NCI-H2227 treated with DMSO at 0.1 percent for 48 hours (cell line): ENCODE measurements around the gene PTGER3.
"Not testable (repeated sequence)": the region's sequence is repeated elsewhere in the genome, so short reads cannot be mapped to it uniquely, and the experiment has no call there.

Experiments
- DNase-seq: peaks from one replicate; lab custom pipeline; 2025; lab: John Stamatoyannopoulos, UW

PTGER3 gene

GRCh38 chr1:71002709-71003475 is 44.7 kb downstream of the PTGER3 start:
- DNase-seq, result no peak

DNA sequence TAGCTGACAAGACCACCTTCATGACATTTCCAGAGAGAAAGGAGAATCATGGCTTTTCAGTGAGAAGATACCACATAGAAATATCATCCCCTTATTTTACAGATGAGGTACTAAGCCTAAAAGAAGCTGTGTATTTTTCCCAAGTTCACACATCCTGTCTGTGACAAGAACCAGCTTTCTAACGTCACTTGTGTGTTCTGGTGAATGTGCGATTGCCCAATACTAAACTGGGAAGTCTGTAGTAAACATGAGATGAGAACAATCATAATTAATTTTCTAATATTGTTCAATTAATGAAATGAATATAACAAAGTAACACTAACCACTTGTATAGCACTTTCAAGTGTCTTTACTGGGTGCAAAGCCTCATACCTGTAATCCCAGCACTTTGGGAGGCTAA is 46.0 kb downstream of the PTGER3 start:
- no peak for DNase-seq

GRCh38 chr1:70997793-70998192 is 49.8 kb downstream of the PTGER3 start:
- no peak for DNase-seq

- no peak for DNase-seq
Measured at GRCh38 chr1:70994753-70995268, 52.8 kb downstream of the PTGER3 start.

- DNase-seq, result no peak
Measured at GRCh38 chr1:70993798-70994197, 53.8 kb downstream of the PTGER3 start.

- no peak for DNase-seq
Measured at GRCh38 chr1:70992521-70992920, 55.1 kb downstream of the PTGER3 start.

GRCh38 chr1:70990469-70991253 is 57.0 kb downstream of the PTGER3 start:
- no peak for DNase-seq

GRCh38 chr1:70987497-70987896 is 60.1 kb downstream of the PTGER3 start:
- no peak for DNase-seq

DNA sequence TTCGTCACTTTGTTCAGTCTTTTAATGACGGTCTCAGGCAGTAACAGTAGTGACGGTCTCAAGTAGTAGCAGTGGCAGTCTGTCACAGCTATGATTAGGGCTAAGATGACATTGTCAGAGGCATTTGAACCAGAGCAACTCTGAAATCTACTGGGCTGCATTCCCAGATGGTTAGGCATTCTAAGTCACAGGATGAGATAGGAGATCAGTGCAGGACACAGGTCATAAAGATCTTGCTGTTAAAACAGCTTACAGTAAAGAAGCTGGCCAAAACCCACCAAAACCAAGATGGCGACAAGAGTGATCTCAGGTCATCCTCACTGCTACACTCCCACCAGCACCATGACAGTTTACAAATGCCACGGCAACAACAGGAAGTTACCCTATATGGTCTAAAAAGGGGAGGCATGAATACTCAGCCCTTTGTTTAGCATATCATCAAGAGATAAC is 61.8 kb downstream of the PTGER3 start:
- peak; percentile 1 for DNase-seq

DNA sequence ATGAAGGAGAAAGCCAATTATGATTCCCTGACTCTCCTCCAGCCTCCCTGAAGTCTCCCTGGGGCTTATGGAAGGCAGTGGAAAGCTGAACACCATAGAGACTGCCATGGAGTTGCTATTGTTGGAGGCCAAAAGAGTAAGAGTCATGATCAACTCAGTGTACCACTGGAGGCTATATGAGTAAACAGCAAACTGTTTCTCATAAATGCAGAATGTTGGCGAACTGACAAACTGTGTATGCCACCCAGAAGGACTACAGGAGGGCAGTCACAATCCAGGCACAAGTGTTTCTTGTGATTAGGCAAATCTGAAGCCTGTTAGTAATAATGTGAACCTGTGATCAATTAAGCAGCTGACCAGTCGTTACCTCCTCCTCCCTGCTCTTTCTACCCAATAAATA is 62.3 kb downstream of the PTGER3 start:
- not testable (repeated sequence) for DNase-seq

GRCh38 chr1:70980361-70980760 is 67.3 kb downstream of the PTGER3 start:
- DNase-seq, result no peak

GRCh38 chr1:70979881-70980280 is 67.7 kb downstream of the PTGER3 start:
- no peak for DNase-seq

GRCh38 chr1:70979313-70979712 is 68.3 kb downstream of the PTGER3 start:
- no peak for DNase-seq

GRCh38 chr1:70978623-70979022 is 69.0 kb downstream of the PTGER3 start:
- DNase-seq, result no peak

- DNase-seq, result no peak
Measured at GRCh38 chr1:70977575-70977974, 70.0 kb downstream of the PTGER3 start.

GRCh38 chr1:70977041-70977440 is 70.6 kb downstream of the PTGER3 start:
- no peak for DNase-seq

GRCh38 chr1:70973754-70974153 is 73.9 kb downstream of the PTGER3 start:
- no peak for DNase-seq

GRCh38 chr1:70970407-70970806 is 77.2 kb downstream of the PTGER3 start:
- DNase-seq, result no peak

DNA sequence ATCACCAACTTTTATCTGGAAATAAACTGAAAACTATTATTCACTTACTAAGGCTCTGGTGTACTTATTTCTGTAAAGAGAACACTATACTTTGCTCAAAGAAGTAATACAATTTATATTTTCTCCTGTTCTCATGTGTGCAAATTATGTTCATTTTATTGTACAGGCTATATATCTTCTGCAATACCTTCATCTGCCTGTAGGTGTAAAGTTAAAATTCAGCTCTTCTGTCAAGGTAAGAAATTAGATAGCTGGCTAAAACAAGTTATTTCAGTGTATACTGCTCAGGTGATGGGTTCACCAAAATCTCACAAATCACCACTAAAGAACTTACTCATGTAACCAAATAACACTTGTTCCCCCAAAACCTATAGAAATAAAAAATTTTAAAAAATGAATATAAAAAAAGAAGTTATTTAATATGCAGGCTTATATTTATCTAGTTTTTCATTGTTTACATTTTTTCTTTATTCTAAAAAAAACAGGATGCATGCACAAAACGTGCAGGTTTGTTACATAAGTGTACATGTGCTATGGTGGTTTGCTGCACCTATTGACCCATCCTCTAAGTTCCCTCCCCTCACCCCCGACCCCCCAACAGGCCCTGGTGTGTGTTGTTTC is 81.5 kb downstream of the PTGER3 start:
- no peak for DNase-seq

GRCh38 chr1:70963374-70963773 is 84.2 kb downstream of the PTGER3 start:
- no peak for DNase-seq

- DNase-seq, result no peak
Measured at GRCh38 chr1:70961374-70961975, 86.1 kb downstream of the PTGER3 start.

DNA sequence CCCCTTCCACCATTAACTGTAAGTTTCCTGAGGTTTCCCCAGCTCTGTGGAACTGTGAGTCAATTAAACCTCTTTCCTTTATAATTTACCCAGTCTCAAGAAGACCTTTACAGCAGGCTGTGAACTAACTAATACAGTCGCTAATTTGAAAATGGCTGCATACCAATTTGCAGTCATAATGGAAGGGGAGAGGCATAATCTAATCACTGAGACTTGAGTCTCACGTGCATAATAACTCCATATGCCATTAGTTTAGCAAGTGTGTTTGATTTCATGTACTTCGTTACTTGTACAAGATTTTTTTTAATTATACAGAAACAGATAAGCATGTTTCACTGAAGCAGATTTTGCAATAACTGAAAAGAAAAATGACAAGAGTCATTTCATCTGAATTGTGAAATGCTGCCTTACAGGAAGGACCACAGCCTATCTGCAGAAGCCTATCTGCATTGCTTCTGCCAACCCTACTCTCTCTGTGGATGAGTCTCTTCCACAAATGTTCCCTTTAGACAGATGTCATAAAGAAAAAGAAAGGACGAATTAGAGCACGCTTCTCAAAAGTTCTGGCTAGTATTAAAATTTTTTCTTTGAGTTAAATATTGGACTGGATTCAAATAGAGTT is 99.1 kb downstream of the PTGER3 start:
- DNase-seq, result no peak
